HCT116 (cell line): ENCODE data around the gene CHID1. TPM values are rescaled to one million over a fixed set of nuclear protein-coding genes. Genes with fewer than 3 reads are reported as not detected.
A peak's percentile ranks its signal among the peaks of the same experiment; 100 is the strongest.

Experiments used
- ATAC-seq: fragments of 200-7000 bp; cut with Tn5 transposase; 2 replicates; pipeline ENCODE4 v1.9.1; 2020; ENCODE audit warnings: mild to moderate bottlenecking, moderate library complexity
- BruUV-seq: library from RNA; stranded (reverse); fragments of 400-500 nt; replicated peaks from 2 replicates; lab custom pipeline; 2021; lab: Mats Ljungman, UMichigan
- CTCF ChIA-PET: fragments of 300-600 bp; sonication (Branson Sonifier 250); formaldehyde crosslinking; loops from one replicate; lab custom pipeline; 2021; ENCODE audit warnings: antibody characterized with exemption; lab: Charles Lee
- POLR2A ChIA-PET: fragments of 300-600, 350-600 bp; sonication (Branson Sonifier 250); formaldehyde crosslinking; loops from one replicate; lab custom pipeline; 2021; ENCODE audit warnings: antibody characterized with exemption; lab: Charles Lee
- RAD21 ChIA-PET, 2 experiments: fragments of 300-600 bp; sonication (Branson Sonifier 250); formaldehyde crosslinking; loops; one replicate each; lab custom pipeline; 2023; ENCODE audit warnings: low total read pairs in 2 of 2; ENCODE audit not compliant: uncharacterized antibody in 2 of 2, unreplicated experiment in 2 of 2, low non-redundant PET in 1 of 2; lab: Charles Lee
- DNase-seq: peaks from one replicate; pipeline ENCODE4 v3.0.0-alpha.2; 2010; ENCODE audit warnings: low read depth, low spot score
- H2AFZ ChIP-seq: fragments of 200-600 bp; shearing (Covaris generic), sonication (generic); 2 replicates; pipeline ENCODE4 v1.6.1; 2017; ENCODE audit warnings: low read depth, mixed run types, mixed read lengths, antibody characterized with exemption, low read length; ENCODE audit not compliant: poor library complexity, severe bottlenecking
- H3K27ac ChIP-seq: 2 replicates; pipeline ENCODE4 v1.5.1; 2012; ENCODE audit warnings: low read depth, low read length
- H3K27me3 ChIP-seq: fragments of 200-600 bp; sonication (generic); 2 replicates; pipeline ENCODE4 v1.6.1; 2016; ENCODE audit warnings: mixed run types, low read length, mixed read lengths; ENCODE audit not compliant: insufficient read depth
- H3K36me3 ChIP-seq, 2 experiments: fragments of 200-500 bp in 1 of 2; fragments of 200-600 bp in 1 of 2; sonication (Bioruptor generic) in 1 of 2; sonication (generic) in 1 of 2; 2 replicates each; pipeline versions ENCODE4 v1.5.1 to v1.6.1; 2014 to 2016; ENCODE audit warnings: low read length in 2 of 2, inconsistent platforms in 1 of 2, mixed read lengths in 1 of 2, mixed run types in 1 of 2; ENCODE audit not compliant: insufficient read depth in 2 of 2, control insufficient read depth in 1 of 2
- H3K4me1 ChIP-seq, 2 experiments: fragments of 200-600 bp in 1 of 2; sonication (generic) in 1 of 2; 2 replicates each; pipeline versions ENCODE4 v1.5.1 to v1.6.1; 2012 to 2017; ENCODE audit warnings: low read length in 2 of 2, inconsistent platforms in 1 of 2, mild to moderate bottlenecking in 1 of 2, mixed read lengths in 1 of 2, mixed run types in 1 of 2, moderate library complexity in 1 of 2; ENCODE audit not compliant: insufficient read depth in 2 of 2, control insufficient read depth in 1 of 2
- H3K4me2 ChIP-seq: fragments of 200-600 bp; sonication (generic); 2 replicates; pipeline ENCODE4 v1.6.1; 2017; ENCODE audit warnings: mixed run types, low read length, mixed read lengths
- H3K4me3 ChIP-seq, 2 experiments: fragments of 200-600 bp in 1 of 2; sonication (generic) in 1 of 2; replicated peaks in 1 of 2; 2 replicates each; pipeline ENCODE4 v1.5.1; 2011 to 2016; ENCODE audit warnings: low read length in 2 of 2, control low read depth in 1 of 2, low read depth in 1 of 2, mild to moderate bottlenecking in 1 of 2, mixed read lengths in 1 of 2, mixed run types in 1 of 2
- H3K79me2 ChIP-seq: fragments of 200-600 bp; sonication (generic); 2 replicates; pipeline ENCODE4 v1.6.1; 2017; ENCODE audit warnings: mild to moderate bottlenecking, mixed run types, low read length, moderate library complexity, mixed read lengths; ENCODE audit not compliant: insufficient read depth
- H3K9ac ChIP-seq: fragments of 200-600 bp; sonication (generic); 2 replicates; pipeline ENCODE4 v1.6.1; 2016; ENCODE audit warnings: low read length, mixed read lengths
- H3K9me2 ChIP-seq: fragments of 200-600 bp; sonication (generic), shearing (Covaris generic); 2 replicates; pipeline ENCODE4 v1.6.1; 2017; ENCODE audit warnings: mixed run types, mild to moderate bottlenecking, moderate library complexity; ENCODE audit not compliant: insufficient read depth
- H3K9me3 ChIP-seq, 2 experiments: fragments of 200-500 bp in 1 of 2; fragments of 200-600 bp in 1 of 2; sonication (Bioruptor generic) in 1 of 2; sonication (generic) in 1 of 2; 2 replicates each; pipeline ENCODE4 v1.6.1; 2014 to 2017; ENCODE audit warnings: low read length in 2 of 2, mixed read lengths in 2 of 2, inconsistent platforms in 1 of 2, low read depth in 1 of 2, mild to moderate bottlenecking in 1 of 2, mixed run types in 1 of 2, moderate library complexity in 1 of 2; ENCODE audit not compliant: control insufficient read depth in 1 of 2, insufficient read depth in 1 of 2
- H4K20me1 ChIP-seq: fragments of 200-600 bp; sonication (generic), shearing (Covaris generic); 2 replicates; pipeline ENCODE4 v1.6.1; 2017; ENCODE audit warnings: mixed run types, mild to moderate bottlenecking, moderate library complexity; ENCODE audit not compliant: insufficient read depth
- CBX3 ChIP-seq: IDR thresholded peaks from 2 replicates; pipeline ENCODE4 v1.6.1; 2012; ENCODE audit warnings: low read depth
- EZH2 ChIP-seq: fragments of 200-600 bp; sonication (generic); IDR thresholded peaks from 2 replicates; pipeline ENCODE4 v1.6.1; 2017; ENCODE audit warnings: antibody characterized with exemption, mixed run types
- FOSL1 ChIP-seq: IDR thresholded peaks from 2 replicates; pipeline ENCODE4 v1.6.1; 2012; ENCODE audit warnings: low read depth
- intact Hi-C: fragments of 100-400 bp; cut with micrococcal nuclease; formaldehyde crosslinking; loops from 2 replicates; pipeline ENCODE4 v1.10.0; 2022
- total RNA-seq: library from RNA; stranded (reverse); gene quantifications from one replicate; pipeline ENCODE4 v1.2.1, GENCODE V29; 2021; ENCODE audit not compliant: unreplicated experiment
- TF ChIP-seq, protein P1 (sequence below), 3 experiments: fragments of 200-600 bp in 1 of 3; sonication (generic) in 1 of 3; IDR thresholded peaks in 2 of 3; conservative IDR thresholded peaks in 1 of 3; 2 replicates each; pipeline ENCODE4 v1.5.1; 2012 to 2017; ENCODE audit warnings: low read depth in 2 of 3, low read length in 2 of 3, antibody characterized with exemption in 1 of 3, borderline replicate concordance in 1 of 3, control low read depth in 1 of 3, mild to moderate bottlenecking in 1 of 3, mixed read lengths in 1 of 3, mixed run types in 1 of 3, moderate library complexity in 1 of 3; ENCODE audit not compliant: insufficient read depth in 1 of 3

Gene CHID1
- total RNA-seq, 1 experiment from 2014 or later: 102 TPM

DNA sequence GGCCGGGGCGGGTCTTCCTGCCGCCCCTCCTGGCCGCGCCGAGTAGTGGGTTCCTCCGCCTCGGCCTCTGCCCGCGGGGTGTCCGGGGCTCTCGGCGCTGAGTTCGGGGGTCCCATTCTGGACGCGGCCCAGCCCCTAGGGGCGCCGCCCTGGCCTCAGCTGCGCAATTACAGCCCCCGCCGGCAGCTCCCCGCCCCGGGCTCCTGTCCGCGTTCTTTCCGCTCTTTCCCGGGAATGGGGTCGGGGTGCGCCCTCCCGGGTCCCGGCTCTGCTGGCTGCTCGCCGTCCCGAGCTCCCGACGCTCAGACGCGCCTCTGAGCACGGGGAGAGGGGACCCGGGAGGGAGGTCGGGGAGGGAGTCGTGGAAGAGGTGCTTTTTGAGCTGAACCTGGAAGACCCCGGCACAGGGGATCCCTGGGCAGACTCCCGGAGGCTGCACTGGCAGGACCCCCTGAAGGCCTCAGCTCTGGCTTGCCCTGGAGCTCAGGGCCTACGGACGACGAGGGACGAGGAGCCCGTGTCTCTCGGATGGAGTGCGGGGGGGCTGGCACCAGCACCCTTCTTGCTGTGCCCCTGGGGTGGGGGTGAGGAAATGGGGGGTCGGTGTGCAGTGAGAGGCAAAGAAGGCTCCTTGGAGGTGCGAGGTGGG lies 67.4 kb downstream of the CHID1 start:
- peaks cover 54% of the 10 kb centered on the region for H3K79me2 ChIP-seq
- H4K20me1 ChIP-seq: peaks cover 17% of the 10 kb centered on the region; the same call in 1 of the 2 replicates
- no peaks in the 10 kb centered on the region for H3K9me3 ChIP-seq
- TF ChIP-seq EZH2 (no peak), FOSL1 (no peak), CBX3 (no peak)
- TF ChIP-seq, protein P1, sequence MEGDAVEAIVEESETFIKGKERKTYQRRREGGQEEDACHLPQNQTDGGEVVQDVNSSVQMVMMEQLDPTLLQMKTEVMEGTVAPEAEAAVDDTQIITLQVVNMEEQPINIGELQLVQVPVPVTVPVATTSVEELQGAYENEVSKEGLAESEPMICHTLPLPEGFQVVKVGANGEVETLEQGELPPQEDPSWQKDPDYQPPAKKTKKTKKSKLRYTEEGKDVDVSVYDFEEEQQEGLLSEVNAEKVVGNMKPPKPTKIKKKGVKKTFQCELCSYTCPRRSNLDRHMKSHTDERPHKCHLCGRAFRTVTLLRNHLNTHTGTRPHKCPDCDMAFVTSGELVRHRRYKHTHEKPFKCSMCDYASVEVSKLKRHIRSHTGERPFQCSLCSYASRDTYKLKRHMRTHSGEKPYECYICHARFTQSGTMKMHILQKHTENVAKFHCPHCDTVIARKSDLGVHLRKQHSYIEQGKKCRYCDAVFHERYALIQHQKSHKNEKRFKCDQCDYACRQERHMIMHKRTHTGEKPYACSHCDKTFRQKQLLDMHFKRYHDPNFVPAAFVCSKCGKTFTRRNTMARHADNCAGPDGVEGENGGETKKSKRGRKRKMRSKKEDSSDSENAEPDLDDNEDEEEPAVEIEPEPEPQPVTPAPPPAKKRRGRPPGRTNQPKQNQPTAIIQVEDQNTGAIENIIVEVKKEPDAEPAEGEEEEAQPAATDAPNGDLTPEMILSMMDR (IDR thresholded peaks at IDR 0.05 in 2 of 3, conservative IDR thresholded peaks at IDR 0.05 in 1 of 3; ENCODE audit: borderline replicate concordance in 1 of 3, insufficient read depth in 1 of 3, low read depth in 2 of 3, low read length in 2 of 3): 0 out of 6 replicates have a peak, but pooled peaks of 1 of the 3 experiments have one; percentile 5
- DNase-seq: no peak
- H3K4me1 ChIP-seq: peaks cover 39 to 65% of the 10 kb centered on the region in 2 experiments
- no peaks in the 10 kb centered on the region for H3K9me2 ChIP-seq
- H3K4me3 ChIP-seq: peak overlapping the region; percentile 66 to 98
- BruUV-seq: no TSS peak
- ChIA-PET POLR2A (interaction anchor here (0.7 to 2.5 kb wide), 6 partner anchors 9 to 230 kb away, joined by 3 to 14 read pairs (median 4); partner anchors contain the start of gene PNPLA2), CTCF (interaction anchor here (1.2 to 1.3 kb wide), 2 partner anchors 8 to 13 kb away, joined by 5 to 7 read pairs; no protein-coding TSS in a partner anchor), RAD21 (no interaction called here)
- ATAC-seq: peak; percentile 0; the same call in 1 of the 2 replicates
- H2AFZ ChIP-seq: no peak overlapping the region
- intact Hi-C loops: loop anchor here (5.0 kb wide), 1 partner anchor 36 kb away; the partner anchor contains the start of genes PIDD1 and RPLP2
- peak overlapping the region; percentile 99 for H3K9ac ChIP-seq
- H3K27me3 ChIP-seq: no peaks in the 10 kb centered on the region
- H3K36me3 ChIP-seq: peaks cover 0 to 23% of the 10 kb centered on the region in 2 experiments; a peak in 2 of 4 replicates
- H3K4me2 ChIP-seq: peak overlapping the region; percentile 92
- peak overlapping the region; percentile 97 for H3K27ac ChIP-seq
